ENCODE results near the gene GSN. TPM values are rescaled to one million over a fixed set of nuclear protein-coding genes. Genes with fewer than 3 reads are reported as not detected.

The GSN gene
- polyA plus RNA-seq, 6 donors from 2014 or later, result 3.3 to 13.5 (median 8.0) TPM

DNA sequence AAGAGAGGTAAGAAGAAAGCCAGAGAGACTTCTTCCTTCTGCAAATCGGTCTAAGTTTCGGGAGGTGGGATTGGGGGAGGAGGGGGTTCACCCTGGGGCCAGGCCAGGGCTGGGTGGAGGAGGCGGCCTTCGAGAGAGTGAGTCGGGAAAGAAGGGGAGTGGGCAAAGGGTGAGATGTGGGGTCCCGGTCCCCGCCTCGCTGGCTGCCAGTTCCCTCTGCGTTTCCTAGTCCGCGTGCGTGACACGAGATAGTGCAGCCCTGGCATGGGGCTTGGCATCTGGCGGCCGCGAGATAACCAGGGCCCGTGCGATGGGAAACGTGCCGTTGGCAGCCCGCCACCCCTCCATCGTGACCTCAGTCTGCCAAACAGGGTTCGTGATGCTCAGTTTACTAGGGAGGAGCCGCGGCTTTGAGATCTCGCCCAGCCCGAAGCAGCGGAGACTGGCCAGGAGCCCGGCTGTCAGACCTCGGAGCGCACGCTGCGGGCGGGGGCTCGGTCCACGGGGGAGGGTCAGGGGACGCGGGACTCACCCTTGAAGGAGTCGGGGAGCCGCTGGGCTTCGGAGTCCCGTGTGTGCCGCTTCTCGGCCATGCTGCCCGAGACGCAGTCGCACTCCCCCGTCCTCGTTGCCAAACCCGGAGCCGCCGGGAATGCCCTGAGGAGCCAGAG, 101.8 kb downstream of the GSN start, which contains the start of gene STOM:
TSS of gene STOM (minus strand) at position 656 of the 671 bp plus-strand sequence. CDS start at position 593, 63 bp downstream.
- peaks cover 0 to 8% of the 10 kb centered on the region in 2 donors for H3K36me3 Mint-ChIP-seq
- H3K4me3 Mint-ChIP-seq, result peak within 1 kb of the TSS; percentile 83 to 98 (median 95)
- no peaks in the 10 kb centered on the region for H3K27me3 Mint-ChIP-seq
- ATAC-seq (ENCODE audit: low read depth in 2 of 2) (peak; percentile 39 to 44), DNase-seq (no peak)
- peak within 1 kb of the TSS; percentile 85 to 97 (median 94) for H3K27ac Mint-ChIP-seq
- peaks cover 0 to 5% (median 0%) of the 10 kb centered on the region in 7 donors for H3K9me3 Mint-ChIP-seq
- H3K4me1 Mint-ChIP-seq, result peaks cover 18 to 26% (median 22%) of the 10 kb centered on the region in 3 donors

DNA sequence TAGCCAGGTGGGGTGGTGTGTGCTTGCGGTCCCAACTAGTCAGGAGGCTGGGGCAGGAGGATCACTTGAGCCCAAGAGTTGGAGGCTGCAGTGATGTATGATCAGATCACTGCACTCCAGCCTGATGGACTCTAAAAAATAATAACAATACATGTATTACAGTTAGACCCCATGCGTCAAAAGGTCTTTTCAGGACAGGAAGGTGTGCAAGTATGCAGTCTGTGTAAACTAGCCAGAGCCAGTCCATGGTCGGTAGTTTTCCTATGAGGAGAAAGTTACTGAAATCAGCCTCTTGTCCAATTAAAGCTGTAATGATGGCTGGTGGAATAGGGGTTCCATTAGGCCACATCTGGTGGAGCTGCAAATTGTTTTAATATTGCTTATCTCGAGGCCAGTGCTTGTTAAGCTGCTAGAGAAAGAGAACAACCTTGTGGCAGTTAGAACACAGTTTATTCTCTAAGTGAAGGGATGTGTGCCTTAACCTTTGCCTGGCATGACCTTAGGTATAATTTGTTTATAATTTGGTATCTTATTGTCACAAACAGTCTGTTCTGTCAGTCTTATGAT, 103.6 kb downstream of the GSN start:
- peaks cover 0 to 8% of the 10 kb centered on the region in 2 donors for H3K36me3 Mint-ChIP-seq
- H3K4me1 Mint-ChIP-seq, result peaks cover 18 to 26% (median 22%) of the 10 kb centered on the region in 3 donors
- no peaks in the 10 kb centered on the region for H3K27me3 Mint-ChIP-seq
- peak overlapping the region in 7 of 8 donors; percentile 49 to 98 (median 84) for H3K4me3 Mint-ChIP-seq
- H3K27ac Mint-ChIP-seq, result peak overlapping the region in 2 of 6 donors; percentile 51 to 68
- DNase-seq, result no peak
- no peak for ATAC-seq (ENCODE audit: low read depth in 2 of 2)
- H3K9me3 Mint-ChIP-seq, result peaks cover 0 to 5% (median 0%) of the 10 kb centered on the region in 7 donors

DNA sequence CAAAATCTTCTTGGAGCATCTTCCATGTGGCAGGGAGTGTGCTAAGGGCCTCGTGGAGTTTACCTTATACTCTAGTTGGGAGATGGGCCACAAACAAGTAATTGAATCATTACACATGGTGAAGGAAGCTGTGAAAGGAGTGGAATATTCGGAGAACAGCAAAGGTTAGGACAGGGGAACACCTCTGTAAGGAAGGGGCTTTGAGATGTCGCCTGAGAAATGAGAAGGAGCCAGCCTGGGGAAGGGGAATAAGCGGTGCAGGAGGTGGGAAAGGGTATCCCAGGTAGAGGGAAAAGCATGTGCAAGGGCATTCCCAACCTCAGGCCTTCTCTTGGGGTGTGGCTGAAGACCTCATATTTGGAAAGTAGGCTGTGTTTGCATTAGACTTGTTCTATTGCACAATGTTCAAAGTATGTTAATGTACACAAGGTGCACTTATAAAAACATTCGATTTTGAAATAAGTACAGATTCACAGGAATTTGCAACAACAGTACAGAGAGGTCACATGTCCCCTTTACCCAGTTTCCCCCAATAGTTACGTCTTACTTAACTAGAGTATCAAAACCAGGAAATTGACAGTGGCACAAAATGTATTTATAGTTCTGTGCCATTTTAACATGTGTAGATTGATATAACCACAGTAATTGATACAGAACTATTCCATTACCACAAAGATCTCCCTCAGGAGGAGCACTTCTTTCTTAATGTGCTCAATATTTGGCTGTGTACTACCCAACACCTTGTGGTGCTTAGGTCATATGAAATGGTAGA, 104.5 kb downstream of the GSN start:
- Mint-ChIP-seq H3K27ac (peak overlapping the region in 1 of 6 donors; percentile 8), H3K4me1 (peaks cover 18 to 26% (median 22%) of the 10 kb centered on the region in 3 donors), H3K27me3 (no peaks in the 10 kb centered on the region), H3K4me3 (peak overlapping the region in 4 of 8 donors; percentile 2 to 98 (median 50)), H3K36me3 (peaks cover 0 to 8% of the 10 kb centered on the region in 2 donors), H3K9me3 (peaks cover 0 to 5% (median 0%) of the 10 kb centered on the region in 7 donors)
- ATAC-seq (ENCODE audit: low read depth in 2 of 2) (no peak), DNase-seq (no peak)

DNA sequence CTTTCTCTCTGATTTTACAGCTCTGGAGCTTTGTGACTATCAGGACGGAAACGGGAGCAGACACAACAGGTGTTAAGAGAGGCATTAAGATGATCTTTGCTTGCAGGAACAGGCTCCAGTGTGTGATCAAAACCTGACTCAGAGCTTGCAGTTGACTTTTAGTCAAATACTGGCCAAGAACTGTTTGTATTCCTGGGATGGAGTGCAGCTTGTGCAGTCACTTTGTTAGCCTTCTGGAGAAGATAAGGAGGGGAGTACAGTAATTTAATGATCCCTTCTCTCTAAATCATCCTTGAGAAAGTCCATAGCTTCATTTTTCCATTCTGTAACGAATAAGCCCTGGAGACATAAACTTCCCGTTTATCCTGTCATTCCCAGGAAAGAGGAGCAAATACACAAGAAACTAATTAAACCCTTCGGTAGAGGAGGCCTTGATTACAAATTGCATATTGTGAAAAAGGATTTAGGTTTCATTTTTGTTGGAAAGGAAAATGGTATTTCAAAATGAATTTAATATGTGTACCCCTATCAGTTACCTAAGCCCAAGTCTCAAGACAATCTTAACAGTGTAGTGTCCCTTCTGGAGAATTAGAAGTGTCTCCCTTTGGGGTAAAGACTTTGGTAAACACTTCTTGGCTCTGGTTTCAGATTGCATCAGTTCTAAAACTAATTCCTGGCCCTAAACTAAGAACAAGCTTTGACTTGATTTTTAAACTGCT, 105.2 kb downstream of the GSN start:
- ATAC-seq (ENCODE audit: low read depth in 2 of 2) (no peak), DNase-seq (no peak)
- no peak overlapping the region for H3K27ac Mint-ChIP-seq
- H3K9me3 Mint-ChIP-seq, result peaks cover 0 to 6% (median 2%) of the 10 kb centered on the region in 7 donors
- H3K4me1 Mint-ChIP-seq, result peaks cover 18 to 26% (median 20%) of the 10 kb centered on the region in 3 donors
- no peaks in the 10 kb centered on the region for H3K27me3 Mint-ChIP-seq
- peak overlapping the region in 1 of 8 donors; percentile 8 for H3K4me3 Mint-ChIP-seq
- peaks cover 5 to 14% of the 10 kb centered on the region in 2 donors for H3K36me3 Mint-ChIP-seq

DNA sequence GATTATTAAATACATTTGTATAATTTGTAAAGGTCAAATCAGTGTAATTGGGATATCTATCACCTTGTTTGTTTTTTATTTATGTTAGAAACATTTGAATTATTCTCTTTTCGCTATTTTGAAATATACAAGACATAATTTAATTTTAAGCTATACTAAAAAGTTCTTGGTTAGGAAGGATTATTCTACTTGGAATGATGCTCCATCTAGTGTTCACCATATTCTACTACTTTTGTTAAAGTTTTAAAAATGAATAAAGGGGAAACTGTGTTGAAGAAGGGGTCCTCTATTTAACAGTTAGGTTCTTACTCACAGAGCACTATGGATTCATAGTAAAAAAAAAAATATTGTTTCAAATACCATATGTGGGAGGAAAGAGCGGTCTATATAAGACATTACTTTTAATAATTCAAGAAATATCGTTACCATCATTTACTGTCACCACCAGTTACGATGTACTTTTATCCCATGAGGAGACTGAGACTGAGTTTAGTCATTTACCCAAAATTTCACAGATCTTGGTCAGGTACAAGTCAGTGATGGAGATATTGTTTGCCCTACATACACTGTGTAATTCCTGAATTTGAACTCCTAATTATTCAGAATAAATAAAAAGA, 108.4 kb downstream of the GSN start:
- no peak for DNase-seq
- Mint-ChIP-seq H3K4me3 (no peak overlapping the region), H3K27ac (no peak overlapping the region), H3K4me1 (peaks cover 0 to 8% (median 2%) of the 10 kb centered on the region in 3 donors), H3K27me3 (no peaks in the 10 kb centered on the region), H3K9me3 (peaks cover 0 to 8% (median 0%) of the 10 kb centered on the region in 7 donors), H3K36me3 (peaks cover 8 to 17% of the 10 kb centered on the region in 2 donors)
- ATAC-seq (ENCODE audit: low read depth in 2 of 2), result no peak

DNA sequence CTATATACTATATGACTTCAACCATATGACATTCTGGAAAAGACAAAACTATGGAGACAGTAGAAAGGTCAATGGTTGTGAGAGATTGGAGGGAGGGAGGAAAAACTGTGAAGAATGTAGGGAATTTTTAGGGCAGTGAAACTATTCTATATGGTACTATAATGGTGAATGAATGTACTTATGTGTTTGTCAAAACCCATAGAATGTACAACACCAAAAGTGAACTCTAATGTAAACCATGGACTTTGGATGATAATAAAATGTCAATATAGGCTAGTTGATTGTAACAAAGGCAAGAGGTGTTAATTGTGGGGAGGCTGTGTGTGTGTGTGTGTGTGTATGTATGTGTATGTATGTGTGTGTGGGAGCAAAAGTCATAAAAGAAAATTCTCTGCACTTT, 112.9 kb downstream of the GSN start:
- H3K27ac Mint-ChIP-seq, result no peak overlapping the region
- no peaks in the 10 kb centered on the region for H3K27me3 Mint-ChIP-seq
- H3K4me1 Mint-ChIP-seq, result no peaks in the 10 kb centered on the region
- no peak for DNase-seq
- no peak for ATAC-seq (ENCODE audit: low read depth in 2 of 2)
- H3K36me3 Mint-ChIP-seq, result peaks cover 12 to 17% of the 10 kb centered on the region in 2 donors
- no peak overlapping the region for H3K4me3 Mint-ChIP-seq
- peaks cover 0 to 8% (median 0%) of the 10 kb centered on the region in 7 donors for H3K9me3 Mint-ChIP-seq

Other genes with a start within 250 kb of the GSN start
- 1 to 10 TPM in 2 of 6 donors, under 1 TPM in 3, not detected in 1; 0.47 to 1.7 (median 0.74) TPM for gene C5, start 217.9 kb upstream of the GSN start, polyA plus RNA-seq (ENCODE audit: low read depth in 6 of 6)
- 10 to 100 TPM in 5 of 6 donors, 1 to 10 TPM in 1; 7.5 to 43.2 (median 20.5) TPM for gene CNTRL, start 193.2 kb upstream of the GSN start, polyA plus RNA-seq (ENCODE audit: low read depth in 6 of 6)
- 10 to 100 TPM; 42.2 to 49.1 (median 44.8) TPM for gene RAB14, start 66.3 kb upstream of the GSN start, polyA plus RNA-seq (ENCODE audit: low read depth in 6 of 6)
- gene STOM, start 102.1 kb downstream of the GSN start, polyA plus RNA-seq (ENCODE audit: low read depth in 6 of 6), result 10 to 100 TPM in 4 of 6 donors, 1 to 10 TPM in 2; 7.3 to 18.2 (median 11.7) TPM
- gene GGTA1, start 231.7 kb downstream of the GSN start, polyA plus RNA-seq (ENCODE audit: low read depth in 6 of 6), result 1 to 10 TPM in 1 of 6 donors, under 1 TPM in 4, not detected in 1; 0.22 to 1.5 (median 0.64) TPM

All from naive B cell (primary cell).